K562 (cell line): ENCODE results near the gene RNASEH2C. TPM values are rescaled to one million over a fixed set of nuclear protein-coding genes. Genes with fewer than 3 reads are reported as not detected.

Source experiments
- BRD9 ChIP-seq: fragments of 450-650 bp; IDR thresholded peaks from 2 replicates; pipeline ENCODE4 v1.6.1; 2018; ENCODE audit warnings: low read depth; ENCODE audit not compliant: partially characterized antibody
- CREBBP ChIP-seq: IDR thresholded peaks from one replicate; pipeline ENCODE4 v1.6.1; 2012; ENCODE audit warnings: low read depth, mild to moderate bottlenecking, control low read depth, inconsistent platforms, low read length
- HDAC2 ChIP-seq: fragments of 450-650 bp; IDR thresholded peaks from 2 replicates; pipeline ENCODE4 v1.6.1; 2016; ENCODE audit warnings: mild to moderate bottlenecking
- HEY1 ChIP-seq: fragments of 250-450 bp; sonication (Bioruptor Pico); IDR thresholded peaks from 2 replicates; pipeline ENCODE4 v1.5.0; 2020; ENCODE audit warnings: mild to moderate bottlenecking, moderate library complexity, borderline replicate concordance
- HNRNPH1 ChIP-seq: fragments of 200-400 bp; formaldehyde crosslinking; optimal IDR thresholded peaks from 2 replicates; pipeline ENCODE3; 2017; ENCODE audit warnings: low read depth, mild to moderate bottlenecking, low read length, moderate library complexity
- HNRNPL ChIP-seq: fragments of 200-400 bp; formaldehyde crosslinking; IDR thresholded peaks from 2 replicates; pipeline ENCODE4 v1.6.1; 2017; ENCODE audit warnings: low read depth, mild to moderate bottlenecking, low read length
- IRF9 ChIP-seq: fragments of 450-650 bp; IDR thresholded peaks from 2 replicates; pipeline ENCODE4 v1.6.1; 2016; ENCODE audit warnings: missing biosample characterization, missing genetic modification characterization
- MBD1 ChIP-seq: fragments of 250-450 bp; sonication (Bioruptor Pico); IDR thresholded peaks from 2 replicates; pipeline ENCODE4 v1.8.0; 2022; ENCODE audit warnings: inconsistent platforms
- MCM7 ChIP-seq, 2 experiments: fragments of 450-650 bp; IDR thresholded peaks; 2 replicates each; pipeline ENCODE4 v1.6.1; 2016 to 2018
- MED1 ChIP-seq: sonication (generic); formaldehyde crosslinking; IDR thresholded peaks from 2 replicates; pipeline ENCODE4 v1.8.1; 2023; ENCODE audit warnings: missing genetic modification reagents, borderline replicate concordance
- MEIS2 ChIP-seq: fragments of 450-650 bp; IDR thresholded peaks from 2 replicates; pipeline ENCODE4 v1.6.1; 2014; ENCODE audit warnings: mild to moderate bottlenecking; ENCODE audit not compliant: partially characterized antibody
- MYC ChIP-seq, 2 experiments: fragments of 250-450 bp in 1 of 2; sonication (Bioruptor Pico) in 1 of 2; IDR thresholded peaks; 2 replicates each; pipeline versions ENCODE4 v1.5.1 to v1.6.1; 2012 to 2021; ENCODE audit warnings: low read depth in 2 of 2, borderline replicate concordance in 1 of 2, improper control_type of control experiment in 1 of 2, low read length in 1 of 2, mild to moderate bottlenecking in 1 of 2, moderate library complexity in 1 of 2
- NR2F6 ChIP-seq: fragments of 450-650 bp; formaldehyde crosslinking; IDR thresholded peaks from 2 replicates; pipeline ENCODE4 v1.4.0; 2020; ENCODE audit warnings: mild to moderate bottlenecking
- RNF219 ChIP-seq: fragments of 250-450 bp; sonication (Bioruptor Pico); IDR thresholded peaks from 2 replicates; pipeline ENCODE4 v1.5.0; 2022; ENCODE audit warnings: mild to moderate bottlenecking
- SIRT6 ChIP-seq: IDR thresholded peaks from one replicate; pipeline ENCODE4 v1.6.1; 2012; ENCODE audit warnings: low read depth, mild to moderate bottlenecking, control low read depth, inconsistent platforms, low read length, moderate library complexity
- SNIP1 ChIP-seq: fragments of 450-650 bp; IDR thresholded peaks from 2 replicates; pipeline ENCODE4 v1.7.1; 2017; ENCODE audit warnings: low read depth, mild to moderate bottlenecking
- TCF15 ChIP-seq: fragments of 250-450 bp; sonication (Bioruptor Pico); IDR thresholded peaks from 2 replicates; pipeline ENCODE4 v1.8.0; 2022; ENCODE audit warnings: moderate library complexity, mild to moderate bottlenecking, inconsistent platforms
- TGIF2 ChIP-seq: sonication (generic); formaldehyde crosslinking; IDR thresholded peaks from 2 replicates; pipeline ENCODE4 v1.8.1; 2022; ENCODE audit warnings: mild to moderate bottlenecking, missing genetic modification reagents, moderate library complexity
- THRAP3 ChIP-seq: fragments of 450-650 bp; IDR thresholded peaks from 2 replicates; pipeline ENCODE4 v1.6.1; 2016; ENCODE audit warnings: mild to moderate bottlenecking, inconsistent platforms, borderline replicate concordance
- USF1 ChIP-seq: sonication (generic); formaldehyde crosslinking; IDR thresholded peaks from 2 replicates; pipeline ENCODE4 v1.9.0; 2022; ENCODE audit warnings: mild to moderate bottlenecking, missing genetic modification reagents
- ZEB2 ChIP-seq: fragments of 450-650 bp; IDR thresholded peaks from 2 replicates; pipeline ENCODE4 v1.6.1; 2016
- ZNF175 ChIP-seq: fragments of 200-800 bp; sonication (Bioruptor generic); IDR thresholded peaks from 2 replicates; pipeline ENCODE4 v1.6.1; 2016; ENCODE audit warnings: low read depth, mild to moderate bottlenecking, missing genetic modification characterization, missing compliant biosample characterization
- ZNF408 ChIP-seq: fragments of 250-450 bp; sonication (Bioruptor Pico); IDR thresholded peaks from 2 replicates; pipeline ENCODE4 v1.4.0; 2020; ENCODE audit warnings: low read depth, mild to moderate bottlenecking, moderate library complexity
- polyA plus RNA-seq, 8 experiments: library from polyadenylated mRNA; depleted of rRNA in 4 of 8; stranded (reverse) in 5 of 8; unstranded in 3 of 8; fragments of >200 nt; fragmentation: Nextera tagmentation in 2 of 8; fragmentation: Illumina TruSeq in 1 of 8; extraction: Ambion mirVana in 2 of 8; extraction: Trizol in 1 of 8; gene quantifications; 2 replicates each; pipeline versions ENCODE4 v1.2.1 to v1.2.3, GENCODE V29; 2011 to 2014; ENCODE audit warnings: inconsistent platforms in 1 of 8, missing spikeins in 1 of 8
- total RNA-seq, 7 experiments: library from RNA; depleted of rRNA in 6 of 7; stranded (reverse); fragments of >200 nt in 6 of 7; fragmentation: Illumina TruSeq in 2 of 7; extraction: Trizol in 2 of 7; gene quantifications; 2 replicates each; pipeline versions ENCODE4 v1.2.1 to v1.2.3, GENCODE V29; 2011 to 2021; ENCODE audit warnings: low replicate concordance in 1 of 7

RNASEH2C gene
- total and polyA plus RNA-seq, 9 of the 15 experiments (the other 6 are each of a cell fraction or from before 2014, with no cell fraction given) = 5.4 to 78.2 (median 15.6) TPM

GRCh38 chr11:65720211-65720934 is at the start of gene RNASEH2C (continued):
- no peak for TF ChIP-seq RNF219 (CRISPR knock-in tag)
- TF ChIP-seq ZEB2 = no peak
- no peak for TF ChIP-seq MEIS2
- TF ChIP-seq USF1 (CRISPR knock-in tag) = no peak
- TF ChIP-seq MCM7 (IDR thresholded peaks at IDR 0.05) = no peak
- no peak for TF ChIP-seq THRAP3
- TF ChIP-seq MYC (IDR thresholded peaks at IDR 0.05; ENCODE audit: low read depth, low read length) = peak; percentile 79
- TF ChIP-seq MYC (CRISPR knock-in tag; IDR thresholded peaks at IDR 0.05; ENCODE audit: borderline replicate concordance, low read depth) = no peak
- TF ChIP-seq CREBBP = no peak
- no peak for TF ChIP-seq TCF15 (CRISPR knock-in tag)
- no peak for TF ChIP-seq HEY1 (CRISPR knock-in tag)
- TF ChIP-seq MBD1 = no peak
- no peak for TF ChIP-seq MED1 (CRISPR knock-in tag)
- TF ChIP-seq HNRNPH1 = no peak
- no peak for TF ChIP-seq SNIP1
- TF ChIP-seq ZNF408 (CRISPR knock-in tag) = no peak
- TF ChIP-seq NR2F6 = no peak
- no peak for TF ChIP-seq HNRNPL
- TF ChIP-seq BRD9 = no peak
- TF ChIP-seq IRF9 (tag) = no peak
- TF ChIP-seq SIRT6 = no peak
- 0 out of 2 replicates have a peak, but pooled peaks have one; percentile 44 for TF ChIP-seq ZNF175 (CRISPR knock-in tag)
- TF ChIP-seq HDAC2 = no peak
- TF ChIP-seq TGIF2 = no peak; the same call in 1 of the 2 replicates
